ENCODE results near the gene NEDD8.
A peak's percentile ranks its signal among the peaks of the same experiment; 100 is the strongest.

NEDD8 gene

DNA sequence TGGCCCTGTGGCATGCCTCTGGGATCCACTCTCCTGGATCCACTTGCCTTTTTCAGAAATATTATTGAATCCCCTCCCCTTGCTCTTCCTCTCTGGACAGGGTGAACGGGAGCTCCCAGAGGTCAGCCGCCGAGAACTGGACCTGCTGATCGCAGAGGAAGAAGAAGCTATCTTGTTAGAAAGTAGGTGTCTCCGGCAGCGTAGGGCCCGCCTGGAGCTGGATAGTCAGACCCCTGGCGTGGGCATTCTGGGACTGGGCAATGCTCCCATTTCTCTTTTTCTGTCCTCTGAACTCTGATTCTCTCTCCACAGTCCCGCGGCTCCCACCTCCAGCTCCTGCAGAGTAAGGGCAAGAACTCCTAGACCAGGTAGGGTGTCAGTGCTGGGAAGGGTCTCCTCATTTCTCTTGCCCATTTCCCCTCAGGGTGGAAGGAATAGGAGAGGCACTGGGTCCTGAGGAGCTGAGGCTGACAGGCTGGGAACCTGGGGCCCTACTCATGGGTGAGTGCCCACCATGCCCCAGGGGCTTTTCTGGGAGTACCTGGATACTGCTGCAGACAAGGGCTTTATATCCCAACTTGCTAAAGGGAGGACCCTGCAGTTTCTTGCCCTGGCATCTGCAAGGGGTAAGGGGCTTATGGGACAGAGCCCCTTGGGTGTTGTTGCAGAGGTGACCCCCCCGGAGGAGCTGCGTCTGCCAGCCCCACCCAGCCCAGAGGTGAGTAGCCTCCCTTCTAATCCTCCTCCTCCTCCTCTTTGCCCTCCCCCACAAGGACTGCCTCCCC lies 54.9 kb downstream of the NEDD8 start:
- DNase-seq = no peak

DNA sequence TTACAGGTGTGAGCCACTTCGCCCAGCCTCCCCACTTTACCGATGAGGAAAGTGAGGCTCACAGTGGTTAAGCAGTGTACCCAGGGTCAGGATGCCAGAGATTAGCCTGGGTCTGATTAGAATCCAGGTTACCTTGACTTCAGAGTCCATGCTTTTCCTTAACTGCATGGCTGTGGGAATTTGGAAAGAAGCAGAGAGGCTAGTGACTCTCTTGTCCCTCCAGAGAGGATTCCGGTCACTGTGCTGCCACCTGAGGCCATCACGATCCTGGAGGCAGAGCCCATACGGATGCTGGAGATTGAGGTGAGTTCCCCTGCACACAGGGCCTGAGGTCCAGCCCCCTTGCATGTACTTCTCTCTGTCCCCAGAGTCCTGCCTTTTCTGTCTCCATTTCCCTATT lies 55.6 kb downstream of the NEDD8 start:
- DNase-seq = no peak

DNA sequence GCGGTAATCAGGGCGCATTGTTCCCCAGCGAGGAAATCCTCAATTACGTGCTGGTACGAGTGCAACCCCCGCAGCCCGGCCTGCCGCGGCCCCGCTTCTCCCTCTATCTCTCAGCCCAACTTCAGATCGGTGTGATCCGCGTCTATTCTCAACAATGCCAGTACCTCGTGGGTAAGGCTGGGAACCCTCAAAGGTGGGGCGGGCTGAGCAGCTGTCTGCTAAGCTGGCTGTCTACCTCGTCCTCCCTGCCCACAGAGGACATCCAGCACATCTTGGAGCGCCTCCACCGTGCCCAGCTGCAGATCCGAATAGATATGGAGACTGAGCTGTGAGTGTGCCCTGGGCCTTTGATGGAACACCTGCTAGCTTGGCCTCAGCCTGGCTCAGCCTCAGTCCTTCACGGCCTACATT lies 59.3 kb downstream of the NEDD8 start:
- DNase-seq = no peak

- no peak for DNase-seq
Measured at GRCh38 chr14:24172261-24172860, 59.8 kb downstream of the NEDD8 start.

DNA sequence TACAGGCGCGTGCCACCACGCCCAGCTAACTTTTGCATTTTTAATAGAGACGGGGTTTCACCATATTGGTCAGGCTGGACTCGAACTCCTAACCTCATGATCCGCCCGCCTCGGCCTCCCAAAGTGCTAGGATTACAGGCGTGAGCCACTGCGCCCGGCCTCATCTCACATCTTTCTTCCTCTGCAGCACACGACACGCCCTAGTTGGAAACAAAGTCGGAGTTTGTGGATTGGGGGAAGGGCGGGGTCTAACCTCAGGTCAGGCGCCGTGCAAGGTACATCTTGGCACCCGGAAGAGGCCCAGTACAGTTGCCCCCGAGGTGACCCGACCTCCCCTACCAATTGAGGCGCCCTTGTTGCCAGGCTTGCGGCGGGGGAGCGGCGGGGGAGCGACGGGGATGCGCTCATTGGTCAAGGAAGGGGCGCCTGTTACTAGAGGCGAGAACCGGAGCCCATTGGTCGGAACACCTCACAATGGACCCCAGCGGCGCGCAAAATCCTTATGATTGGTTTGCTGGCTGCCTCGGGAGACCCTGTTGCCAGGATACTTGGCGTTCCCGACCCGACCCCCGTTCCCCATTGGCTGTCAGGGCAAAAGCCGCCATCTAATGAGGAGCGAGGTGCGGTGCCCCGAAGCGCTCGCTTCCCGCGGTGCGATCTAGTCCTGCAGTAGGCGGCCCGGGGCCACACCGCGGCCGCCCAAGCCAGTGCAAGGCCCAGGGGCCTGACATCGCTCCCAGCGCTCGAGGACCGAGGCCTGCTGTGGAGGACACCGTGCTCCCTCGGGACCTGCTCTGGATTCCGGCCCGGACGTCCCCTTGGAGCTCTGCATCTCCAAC lies 60.5 kb downstream of the NEDD8 start, which contains the start of gene REC8:
TSS of gene REC8 (plus strand) at position 659 of the 839 bp plus-strand sequence. CDS start 473 bp downstream, outside the sequence.
- DNase-seq = peak; percentile 77 to 86

GRCh38 chr14:24167469-24168114 lies 64.6 kb downstream of the NEDD8 start:
- DNase-seq = no peak
